ENCODE measurements around the gene L1CAM. TPM values are rescaled to one million over a fixed set of nuclear protein-coding genes. Genes with fewer than 3 reads are reported as not detected.
A peak's percentile ranks its signal among the peaks of the same experiment; 100 is the strongest.

L1CAM gene
- total RNA-seq, 2 donors from 2014 or later = 3.7 to 8.8 TPM

GRCh38 chrX:153869473-153870287 is 16.3 kb downstream of the L1CAM start:
- ATAC-seq (no peak), DNase-seq (no peak)
- intact Hi-C loops (cut with DNase I, micrococcal nuclease) = no loop called here

DNA sequence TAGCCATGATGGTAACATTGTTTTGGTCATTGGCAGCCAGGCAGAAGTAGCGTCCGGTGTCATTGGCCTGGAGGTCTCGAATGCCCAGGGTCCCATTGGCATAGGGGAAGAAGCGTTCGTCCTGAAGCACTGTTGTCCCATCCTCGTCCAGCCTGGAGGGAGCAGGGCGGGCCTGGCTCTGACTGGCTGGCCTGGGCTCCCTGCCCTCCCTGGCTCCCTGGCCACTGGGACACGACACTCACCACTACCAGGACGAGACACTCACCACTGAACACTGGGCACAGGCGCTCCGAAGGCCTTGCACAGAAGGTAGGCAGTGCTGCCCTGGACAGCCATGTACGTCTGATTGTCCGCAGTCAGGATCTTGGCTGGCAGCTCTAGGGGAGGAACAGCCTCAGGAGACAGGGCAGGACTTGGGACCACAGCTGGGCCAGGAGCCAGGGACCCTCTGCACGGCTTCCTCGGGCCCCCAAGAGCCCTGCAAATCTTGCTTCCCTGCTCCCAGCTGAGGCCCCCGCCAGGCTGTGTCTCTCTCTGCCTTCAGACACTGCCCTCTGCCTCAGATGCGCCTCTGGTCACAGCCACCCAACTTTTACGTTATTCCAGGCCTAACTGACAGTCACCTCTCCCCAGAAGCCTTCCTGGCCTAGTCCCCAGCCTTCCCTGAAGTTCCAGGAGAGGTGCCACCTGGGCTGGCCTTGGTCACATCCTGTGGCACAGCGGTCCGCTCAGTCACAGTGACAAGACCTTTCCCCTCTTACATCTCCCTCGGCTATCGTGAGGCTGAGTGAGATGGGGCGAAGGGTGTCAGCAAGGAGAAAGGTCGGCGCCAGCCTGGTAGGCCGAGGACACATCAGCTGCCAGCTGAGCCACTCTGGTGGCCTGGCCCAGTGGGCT is 17.1 kb downstream of the L1CAM start:
- DNase-seq (no peak), ATAC-seq (no peak)
- intact Hi-C loops (cut with DNase I, micrococcal nuclease) = no loop called here

GRCh38 chrX:153867671-153868070 is 18.3 kb downstream of the L1CAM start:
- intact Hi-C loops (cut with DNase I, micrococcal nuclease) = no loop called here
- DNase-seq (no peak), ATAC-seq (no peak)

- no peak for ATAC-seq
- no peak for DNase-seq
These were observed 18.8 kb downstream of the L1CAM start for GRCh38 chrX:153867139-153867538.

DNA sequence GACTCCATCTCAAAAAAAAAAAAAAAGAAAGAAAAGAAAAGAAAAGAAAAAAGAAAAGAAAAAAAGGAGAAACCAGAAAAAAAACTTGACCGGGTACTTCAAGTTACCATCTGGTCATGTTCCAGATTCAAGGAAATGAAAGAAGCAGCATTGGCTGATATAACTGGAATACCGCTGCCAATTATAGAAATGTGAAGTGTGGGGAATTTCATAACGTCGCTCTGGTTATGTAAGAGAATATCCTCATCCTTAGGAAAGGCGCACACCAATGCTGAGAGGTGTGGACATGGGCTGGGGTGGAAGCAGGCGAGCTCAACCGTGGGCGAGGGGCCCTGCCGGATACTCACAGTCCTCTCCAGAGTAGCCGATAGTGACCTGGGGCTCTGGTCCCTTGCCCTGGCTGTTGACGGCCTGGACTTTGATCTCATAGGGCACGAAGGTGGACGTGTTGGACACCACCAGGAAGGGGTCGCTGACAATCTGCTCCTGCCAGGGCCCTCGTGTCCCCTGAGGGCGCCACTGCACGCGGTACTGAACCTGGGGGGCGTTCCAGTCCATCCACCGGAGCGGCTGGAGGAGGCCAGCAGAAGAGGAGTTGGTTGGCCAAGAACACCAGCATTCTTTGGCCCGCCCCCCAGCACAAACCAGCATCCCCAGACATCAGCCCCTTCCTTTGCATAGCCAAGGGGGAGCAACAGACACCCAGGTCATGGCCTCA is 19.5 kb downstream of the L1CAM start:
- intact Hi-C loops (cut with DNase I, micrococcal nuclease) = no loop called here
- no peak for DNase-seq
- no peak for ATAC-seq

More at GRCh38 chrX:153867139-153867538, 18.8 kb downstream of the L1CAM start:
- intact Hi-C loops (cut with DNase I, micrococcal nuclease) = no loop called here

DNA sequence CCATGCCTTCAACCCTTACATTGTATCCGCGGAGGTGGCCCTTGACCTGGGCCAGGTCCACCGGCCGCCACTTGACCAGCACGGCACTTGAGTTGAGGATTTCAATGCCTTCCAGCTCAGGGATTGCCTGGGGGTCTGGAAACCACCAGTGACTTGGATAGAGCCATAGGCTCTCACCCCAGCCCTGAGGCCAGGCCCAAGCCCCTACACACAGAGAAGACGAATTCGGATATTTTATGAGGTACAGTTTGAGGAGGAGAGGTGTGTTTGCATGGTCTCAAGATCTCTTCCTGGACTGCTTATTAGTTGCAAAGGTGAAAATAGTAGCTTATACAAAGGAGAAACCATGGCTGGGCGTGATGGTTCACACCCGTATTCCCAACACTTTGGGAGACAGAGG is 20.3 kb downstream of the L1CAM start:
- intact Hi-C loops (cut with DNase I, micrococcal nuclease) = no loop called here
- ATAC-seq = no peak
- no peak for DNase-seq

GRCh38 chrX:153865321-153865580 is 20.7 kb downstream of the L1CAM start:
- no peak for ATAC-seq
- DNase-seq = no peak
- intact Hi-C loops (cut with DNase I, micrococcal nuclease) = no loop called here

- intact Hi-C loops (cut with DNase I, micrococcal nuclease) = no loop called here
- ATAC-seq = no peak
- DNase-seq = no peak
These were observed 21.2 kb downstream of the L1CAM start for GRCh38 chrX:153864561-153865320.

- DNase-seq (no peak), ATAC-seq (no peak)
- intact Hi-C loops (cut with DNase I, micrococcal nuclease) = no loop called here
These were observed 21.9 kb downstream of the L1CAM start for GRCh38 chrX:153864101-153864500.

GRCh38 chrX:153863251-153863991 is 22.6 kb downstream of the L1CAM start:
- ATAC-seq (no peak), DNase-seq (no peak)
- intact Hi-C loops (cut with DNase I, micrococcal nuclease) = no loop called here

DNA sequence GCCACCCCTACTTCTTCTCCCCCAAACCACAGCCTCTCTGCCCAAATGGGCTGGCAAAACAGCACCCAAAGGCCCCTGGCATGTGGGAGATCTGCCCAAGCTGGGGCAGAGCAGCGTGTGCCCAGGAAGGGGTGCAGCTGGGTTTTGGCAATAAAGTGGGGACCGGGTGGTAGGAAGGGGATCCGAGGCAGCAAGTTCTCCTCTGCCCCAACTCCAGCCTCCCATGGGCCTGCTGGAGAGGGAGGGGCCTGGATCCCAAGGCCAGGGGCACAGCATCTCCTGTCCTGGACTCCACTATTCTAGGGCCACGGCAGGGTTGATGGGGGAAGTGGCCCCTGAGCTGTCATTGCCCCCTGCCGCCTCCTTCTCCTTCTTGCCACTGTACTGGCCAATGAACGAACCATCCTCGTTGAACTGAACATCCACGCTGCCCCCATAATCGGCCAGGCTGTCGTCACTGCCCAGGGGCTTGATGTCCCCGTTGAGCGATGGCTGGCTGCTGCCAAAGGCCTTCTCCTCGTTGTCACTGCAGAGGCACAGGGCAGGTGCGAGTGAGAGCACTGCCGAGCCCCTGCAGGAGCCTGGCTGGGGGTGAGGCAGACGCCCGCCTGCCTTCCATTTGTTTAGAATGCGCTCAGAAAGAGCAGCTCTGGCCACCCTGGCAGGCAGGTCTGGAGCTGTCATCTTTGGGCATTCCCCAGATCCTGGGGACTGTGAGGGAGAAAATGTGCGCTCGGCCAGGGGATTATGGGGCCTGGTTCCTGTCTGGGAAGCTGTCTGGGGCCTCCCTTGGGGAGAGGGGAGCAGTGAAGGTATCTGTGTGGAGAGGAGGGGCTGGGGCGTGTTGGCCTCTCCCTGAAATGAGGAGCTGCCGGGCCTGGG is 23.4 kb downstream of the L1CAM start:
- ATAC-seq (no peak), DNase-seq (no peak)
- intact Hi-C loops (cut with DNase I, micrococcal nuclease) = no loop called here

- DNase-seq (no peak), ATAC-seq (no peak)
- intact Hi-C loops (cut with DNase I, micrococcal nuclease) = no loop called here
These were observed 24.2 kb downstream of the L1CAM start for GRCh38 chrX:153861733-153862310.

DNA sequence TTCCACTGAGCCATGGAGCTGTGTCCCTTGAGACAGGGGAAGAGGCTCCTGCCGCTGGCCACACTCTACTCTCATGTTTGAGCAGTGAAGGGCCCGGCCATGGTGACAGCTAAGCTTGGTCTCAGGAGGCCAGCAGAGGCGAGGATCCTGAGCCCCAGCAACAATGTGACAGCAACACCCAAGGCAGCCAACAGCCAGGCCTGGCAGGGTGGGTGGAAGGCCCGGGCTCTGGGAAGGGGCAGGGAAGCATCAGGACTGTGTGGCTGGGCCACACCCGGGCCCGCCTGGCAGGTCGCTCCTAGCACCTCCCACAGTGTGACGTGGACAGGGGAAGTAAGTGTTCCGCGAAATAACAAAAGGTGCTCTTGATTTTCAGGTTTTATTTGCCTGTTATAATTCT is 24.8 kb downstream of the L1CAM start:
- ATAC-seq = peak; percentile 82
- intact Hi-C loops (cut with DNase I, micrococcal nuclease) = no loop called here
- peak in 1 of 2 donors; percentile 57 for DNase-seq

- intact Hi-C loops (cut with DNase I, micrococcal nuclease) = no loop called here
- no peak for DNase-seq
- no peak for ATAC-seq
These were observed 28.5 kb downstream of the L1CAM start for GRCh38 chrX:153857348-153857903.

DNA sequence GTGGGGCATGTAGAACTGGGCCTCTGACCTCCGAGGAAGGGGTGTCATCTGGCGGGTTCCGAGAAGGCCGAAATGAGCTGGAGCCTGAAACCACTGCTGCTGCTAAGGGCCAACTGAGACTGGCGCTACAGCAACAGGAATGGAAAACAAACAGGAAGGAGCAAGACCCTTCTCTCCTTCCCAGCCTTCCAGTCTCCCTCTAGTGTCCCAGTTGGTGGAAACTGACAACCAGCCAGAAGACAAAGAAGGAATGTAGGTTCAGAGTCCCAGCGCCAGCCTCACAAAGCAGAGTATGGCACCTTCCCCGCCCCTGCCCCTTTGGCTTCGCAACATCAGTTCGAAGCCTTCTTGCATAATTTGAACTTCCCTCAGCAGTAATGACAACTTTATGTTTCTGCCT is 31.3 kb downstream of the L1CAM start:
- ATAC-seq (no peak), DNase-seq (no peak)
- intact Hi-C loops (cut with DNase I, micrococcal nuclease) = no loop called here

GRCh38 chrX:153853902-153854267 is 32.1 kb downstream of the L1CAM start:
- intact Hi-C loops (cut with DNase I, micrococcal nuclease) = no loop called here
- no peak for DNase-seq
- ATAC-seq = no peak
